Gastroesophageal sphincter (tissue), 4 donors: ENCODE measurements around the gene FOXO4. TPM values are rescaled to one million over a fixed set of nuclear protein-coding genes. Genes with fewer than 3 reads are reported as not detected.
A peak's percentile ranks its signal among the peaks of the same experiment; 100 is the strongest.

Experiments
- ATAC-seq: fragments of 150-250 bp; one replicate; pipeline ENCODE4 v1.9.1; 2016; ENCODE audit warnings: mild to moderate bottlenecking, moderate library complexity
- H3K27ac ChIP-seq, 4 donors: fragments of 200-600 bp; sonication (generic) in 3 of 4; 1 replicate in 3 of 4; 2 replicates in 1 of 4; pipeline ENCODE4 v1.5.1; 2016 to 2019
- H3K27me3 ChIP-seq: fragments of 200-600 bp; sonication (generic); one replicate; pipeline ENCODE4 v1.5.1; 2019
- H3K36me3 ChIP-seq, 2 donors: fragments of 200-600 bp; sonication (generic); one replicate each; pipeline ENCODE4 v1.5.1; 2019; ENCODE audit warnings: control low read depth in 1 of 2
- H3K4me1 ChIP-seq, 3 donors: fragments of 200-600 bp; sonication (generic); 1 replicate in 2 of 3; 2 replicates in 1 of 3; pipeline ENCODE4 v1.5.1; 2016 to 2019; ENCODE audit warnings: control low read depth in 2 of 3
- H3K4me3 ChIP-seq, 2 donors: fragments of 200-600 bp; sonication (generic); one replicate each; pipeline ENCODE4 v1.5.1; 2019; ENCODE audit warnings: mild to moderate bottlenecking in 1 of 2, moderate library complexity in 1 of 2
- H3K9me3 ChIP-seq, 3 donors: fragments of 200-600 bp; sonication (generic); one replicate each; pipeline ENCODE4 v1.5.1; 2017 to 2019; ENCODE audit warnings: control low read depth in 2 of 3
- EP300 ChIP-seq: sonication (generic); formaldehyde crosslinking; IDR thresholded peaks from one replicate; pipeline ENCODE4 v1.6.1; 2017; ENCODE audit warnings: antibody characterized with exemption, mild to moderate bottlenecking
- POLR2A ChIP-seq, 2 donors: fragments of 450-650 bp; IDR thresholded peaks; one replicate each; pipeline ENCODE4 v1.6.1; 2017; ENCODE audit warnings: antibody characterized with exemption in 2 of 2, mild to moderate bottlenecking in 2 of 2, moderate library complexity in 1 of 2
- POLR2AphosphoS5 ChIP-seq: sonication (generic); formaldehyde crosslinking; IDR thresholded peaks from one replicate; pipeline ENCODE4 v1.6.1; 2017; ENCODE audit warnings: antibody characterized with exemption
- WGBS, 2 donors: methylation state at CpG; one replicate each; pipeline ENCODE4 v1.1.5; 2018; ENCODE audit warnings: low coverage in 1 of 2; 5-methylcytosine and 5-hydroxymethylcytosine counted together
- total RNA-seq, 4 donors: library from RNA; depleted of rRNA; stranded (reverse); fragments of >200 nt; gene quantifications; one replicate each; pipeline ENCODE4 v1.1.0, GENCODE V29; 2016
- TF ChIP-seq, protein P1 (sequence below), 4 experiments: fragments of 200-600 bp in 2 of 4; fragments of 450-650 bp in 2 of 4; sonication (generic) in 1 of 4; IDR thresholded peaks; one replicate each; pipeline ENCODE4 v1.5.1; 2017 to 2019; ENCODE audit warnings: antibody characterized with exemption in 4 of 4, mild to moderate bottlenecking in 2 of 4, moderate library complexity in 2 of 4

Gene FOXO4
- total RNA-seq, 4 donors from 2014 or later: 19.9 to 48.2 (median 28.9) TPM

DNA sequence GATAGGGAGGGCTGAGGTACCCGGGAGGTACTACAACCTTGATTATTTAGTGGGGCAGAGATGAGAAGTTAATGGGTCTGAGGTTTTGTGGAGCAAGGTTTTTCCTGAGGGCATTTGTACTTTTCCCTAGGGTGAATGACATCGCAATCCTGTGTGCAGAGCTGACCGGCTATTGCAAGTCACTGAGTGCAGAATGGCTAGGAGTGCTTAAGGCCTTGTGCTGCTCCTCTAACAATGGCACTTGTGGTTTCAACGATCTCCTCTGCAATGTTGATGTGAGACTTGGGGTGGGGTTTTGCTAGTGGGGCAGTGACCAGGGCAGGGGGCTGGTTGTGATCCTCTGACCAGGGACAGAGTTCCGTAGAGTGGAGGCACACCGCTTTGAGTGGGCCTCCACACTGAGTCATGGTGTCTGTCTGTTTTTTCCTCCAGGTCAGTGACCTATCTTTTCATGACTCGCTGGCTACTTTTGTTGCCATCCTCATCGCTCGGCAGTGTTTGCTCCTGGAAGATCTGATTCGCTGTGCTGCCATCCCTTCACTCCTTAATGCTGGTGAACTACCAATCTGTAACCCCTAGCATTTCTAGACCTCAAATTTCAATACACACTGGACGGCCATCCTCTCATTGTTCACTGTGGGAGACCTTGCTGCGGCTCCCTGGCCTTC is 32.6 kb downstream of the FOXO4 start:
- Histone ChIP-seq H3K9me3 (no peaks in the 10 kb centered on the region), H3K27me3 (no peaks in the 10 kb centered on the region), H3K4me3 (no peak overlapping the region), H3K36me3 (peaks cover 0 to 100% of the 10 kb centered on the region in 2 donors), H3K4me1 (peaks cover 0 to 6% (median 0%) of the 10 kb centered on the region in 3 donors), H3K27ac (no peak overlapping the region)
- TF ChIP-seq EP300 (no peak), POLR2A (IDR thresholded peaks at IDR 0.05) (no peak), POLR2AphosphoS5 (no peak)
- TF ChIP-seq, protein P1, sequence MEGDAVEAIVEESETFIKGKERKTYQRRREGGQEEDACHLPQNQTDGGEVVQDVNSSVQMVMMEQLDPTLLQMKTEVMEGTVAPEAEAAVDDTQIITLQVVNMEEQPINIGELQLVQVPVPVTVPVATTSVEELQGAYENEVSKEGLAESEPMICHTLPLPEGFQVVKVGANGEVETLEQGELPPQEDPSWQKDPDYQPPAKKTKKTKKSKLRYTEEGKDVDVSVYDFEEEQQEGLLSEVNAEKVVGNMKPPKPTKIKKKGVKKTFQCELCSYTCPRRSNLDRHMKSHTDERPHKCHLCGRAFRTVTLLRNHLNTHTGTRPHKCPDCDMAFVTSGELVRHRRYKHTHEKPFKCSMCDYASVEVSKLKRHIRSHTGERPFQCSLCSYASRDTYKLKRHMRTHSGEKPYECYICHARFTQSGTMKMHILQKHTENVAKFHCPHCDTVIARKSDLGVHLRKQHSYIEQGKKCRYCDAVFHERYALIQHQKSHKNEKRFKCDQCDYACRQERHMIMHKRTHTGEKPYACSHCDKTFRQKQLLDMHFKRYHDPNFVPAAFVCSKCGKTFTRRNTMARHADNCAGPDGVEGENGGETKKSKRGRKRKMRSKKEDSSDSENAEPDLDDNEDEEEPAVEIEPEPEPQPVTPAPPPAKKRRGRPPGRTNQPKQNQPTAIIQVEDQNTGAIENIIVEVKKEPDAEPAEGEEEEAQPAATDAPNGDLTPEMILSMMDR (IDR thresholded peaks at IDR 0.05): no peak
- ATAC-seq: no peak
- 70 to 77% methylated on average over 3 of the region's 12 CpGs for WGBS, 2 donors

- WGBS, 2 donors: 45 to 48% methylated on average over 3 to 7 of the region's 18 CpGs
- no peaks in the 10 kb centered on the region for H3K27me3 ChIP-seq
- TF ChIP-seq, protein P1 (IDR thresholded peaks at IDR 0.05): peak in 3 of 4 experiments; percentile 49 to 76 (median 59)
- TF ChIP-seq POLR2AphosphoS5: no peak
- no peak for TF ChIP-seq POLR2A (IDR thresholded peaks at IDR 0.05)
- TF ChIP-seq EP300: no peak
- peaks cover 0 to 6% (median 0%) of the 10 kb centered on the region in 3 donors for H3K4me1 ChIP-seq
- H3K4me3 ChIP-seq: no peak overlapping the region
- peak; percentile 66 for ATAC-seq
- no peak overlapping the region for H3K27ac ChIP-seq
- peaks cover 0 to 100% of the 10 kb centered on the region in 2 donors for H3K36me3 ChIP-seq
- no peaks in the 10 kb centered on the region for H3K9me3 ChIP-seq
These were observed 33.5 kb downstream of the FOXO4 start for GRCh38 chrX:71128915-71129765.

DNA sequence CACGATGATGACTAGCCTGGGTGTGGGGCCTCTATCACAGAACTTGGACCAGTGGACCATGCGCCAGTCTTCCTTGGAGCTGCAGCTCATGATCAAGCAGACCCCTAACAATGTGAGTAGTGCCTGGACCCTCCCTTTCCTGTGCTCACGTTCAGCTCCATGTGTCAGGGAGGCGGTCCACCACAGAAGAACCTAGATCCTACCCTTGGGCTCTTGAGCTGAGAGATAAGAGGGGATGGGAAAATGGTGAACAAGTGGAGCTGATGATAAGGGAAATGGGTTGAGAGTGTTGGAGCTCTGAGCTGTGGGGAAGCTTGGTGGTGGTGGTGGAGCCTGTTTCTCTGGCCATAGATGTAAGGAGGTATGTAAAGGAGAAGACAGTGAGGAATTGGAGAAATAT is 35.9 kb downstream of the FOXO4 start:
- TF ChIP-seq POLR2A (IDR thresholded peaks at IDR 0.05) (no peak), POLR2AphosphoS5 (no peak), EP300 (no peak)
- TF ChIP-seq, protein P1 (IDR thresholded peaks at IDR 0.05): no peak
- Histone ChIP-seq H3K9me3 (no peaks in the 10 kb centered on the region), H3K36me3 (peaks cover 0 to 100% of the 10 kb centered on the region in 2 donors), H3K4me3 (no peak overlapping the region), H3K4me1 (peaks cover 0 to 6% (median 0%) of the 10 kb centered on the region in 3 donors), H3K27ac (no peak overlapping the region), H3K27me3 (no peaks in the 10 kb centered on the region)
- ATAC-seq: no peak
- WGBS, 2 donors: 100% methylated on average over 1 of the region's 4 CpGs; no CpG with 5 or more reads in 1 of the 2 donors

DNA sequence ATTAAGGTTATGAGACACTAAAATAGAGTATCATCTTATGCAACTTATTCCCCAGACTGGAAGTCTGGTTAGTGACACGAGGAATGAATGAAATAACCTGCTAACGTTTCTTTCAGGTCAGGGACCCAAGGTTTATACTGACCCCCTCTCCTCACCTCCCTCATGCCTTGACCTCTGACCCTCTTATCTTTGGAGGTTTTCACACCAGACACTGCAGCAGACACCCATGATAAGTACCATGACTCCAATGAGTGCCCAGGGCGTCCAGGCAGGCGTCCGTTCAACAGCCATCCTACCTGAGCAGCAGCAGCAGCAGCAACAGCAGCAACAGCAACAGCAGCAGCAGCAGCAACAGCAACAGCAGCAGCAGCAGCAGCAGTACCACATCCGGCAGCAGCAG is 44.8 kb downstream of the FOXO4 start:
- Histone ChIP-seq H3K36me3 (peaks cover 0 to 74% of the 10 kb centered on the region in 2 donors), H3K4me3 (no peak overlapping the region), H3K27ac (no peak overlapping the region), H3K27me3 (no peaks in the 10 kb centered on the region), H3K9me3 (no peaks in the 10 kb centered on the region), H3K4me1 (peaks cover 0 to 24% (median 0%) of the 10 kb centered on the region in 3 donors)
- no peak for ATAC-seq
- TF ChIP-seq, protein P1 (IDR thresholded peaks at IDR 0.05): no peak
- TF ChIP-seq EP300: no peak
- WGBS, 2 donors: 63% methylated on average over 2 of the region's 6 CpGs; no CpG with 5 or more reads in 1 of the 2 donors
